Thyroid gland (tissue), 4 donors: ENCODE results near the gene C7orf57.

Source experiments
- CTCF ChIP-seq, 6 experiments: fragments of 200-600 bp in 3 of 6; fragments of 450-650 bp in 3 of 6; sonication (generic) in 3 of 6; IDR thresholded peaks; one replicate each; pipeline ENCODE4 v1.5.1; 2016 to 2019; ENCODE audit warnings: antibody characterized with exemption in 6 of 6, mild to moderate bottlenecking in 2 of 6, inconsistent platforms in 1 of 6, moderate library complexity in 1 of 6
- POLR2A ChIP-seq, 2 donors: fragments of 450-650 bp; IDR thresholded peaks; one replicate each; pipeline ENCODE4 v1.6.1; 2017; ENCODE audit warnings: antibody characterized with exemption in 2 of 2, mild to moderate bottlenecking in 2 of 2, moderate library complexity in 1 of 2

- TF ChIP-seq CTCF (IDR thresholded peaks at IDR 0.05) (no peak), POLR2A (IDR thresholded peaks at IDR 0.05) (no peak)
These were observed 59.5 kb downstream of the C7orf57 start for GRCh38 chr7:48094861-48095293.
